ENCODE measurements around the gene WDHD1. TPM values are rescaled to one million over a fixed set of nuclear protein-coding genes. Genes with fewer than 3 reads are reported as not detected.

The WDHD1 gene
- total and polyA plus RNA-seq, 2 experiments from 2014 or later = 6.6 to 9.6 TPM

DNA sequence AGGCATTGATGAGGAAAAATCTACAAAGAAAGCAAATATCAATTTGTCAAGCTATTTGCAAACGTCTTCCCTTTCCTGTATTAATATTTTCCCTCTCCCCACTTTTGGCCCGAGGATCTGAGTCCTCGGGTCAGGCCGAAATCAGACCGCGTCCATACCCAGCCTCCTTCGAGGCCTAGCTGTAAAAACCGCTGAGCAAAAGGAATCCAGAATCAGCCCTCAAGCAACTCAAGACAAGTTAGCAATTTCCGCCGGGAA lies 24.2 kb upstream of the WDHD1 start:
- no peaks in the 10 kb centered on the region for H3K9me2 ChIP-seq (ENCODE audit: insufficient read depth)
- H3K27ac ChIP-seq = peak overlapping the region; percentile 97
- peak overlapping the region; percentile 81 for H3K4me2 ChIP-seq (ENCODE audit: unreplicated experiment)
- WGBS, 2 experiments (ENCODE audit: low coverage in 1 of 2, low lambda C conversion rate in 2 of 2, missing lambda C conversion rate in 2 of 2) = 1 to 4% methylated on average over 10 of the region's 10 CpGs
- no peaks in the 10 kb centered on the region for H3K27me3 ChIP-seq (replicated peaks; ENCODE audit: insufficient read depth)
- H3K9me3 ChIP-seq (ENCODE audit: low read depth) = no peaks in the 10 kb centered on the region
- in situ Hi-C loops (cut with MboI) = no loop called here
- TF ChIP-seq EZH2 (IDR thresholded peaks at IDR 0.05; ENCODE audit: insufficient read depth, poor library complexity, severe bottlenecking) = no peak
- no peak for TF ChIP-seq EZH2phosphoT487 (IDR thresholded peaks at IDR 0.05; ENCODE audit: insufficient read depth, low read depth)
- peak overlapping the region; percentile 81 for H2AFZ ChIP-seq
- no peak for DNase-seq
- H4K20me1 ChIP-seq (ENCODE audit: insufficient read depth) = peaks cover 10% of the 10 kb centered on the region
- H3F3A ChIP-seq (ENCODE audit: insufficient read depth) = peaks cover 30% of the 10 kb centered on the region
- H3K36me3 ChIP-seq (ENCODE audit: low read depth) = peaks cover 11% of the 10 kb centered on the region; the same call in 1 of the 2 replicates
- peak overlapping the region; percentile 99 for H3K9ac ChIP-seq
- H3K4me1 ChIP-seq (ENCODE audit: insufficient read depth) = peaks cover 18% of the 10 kb centered on the region
- peak overlapping the region; percentile 90 for H3K4me3 ChIP-seq
- H3K79me2 ChIP-seq (ENCODE audit: insufficient read depth) = peaks cover 41% of the 10 kb centered on the region

DNA sequence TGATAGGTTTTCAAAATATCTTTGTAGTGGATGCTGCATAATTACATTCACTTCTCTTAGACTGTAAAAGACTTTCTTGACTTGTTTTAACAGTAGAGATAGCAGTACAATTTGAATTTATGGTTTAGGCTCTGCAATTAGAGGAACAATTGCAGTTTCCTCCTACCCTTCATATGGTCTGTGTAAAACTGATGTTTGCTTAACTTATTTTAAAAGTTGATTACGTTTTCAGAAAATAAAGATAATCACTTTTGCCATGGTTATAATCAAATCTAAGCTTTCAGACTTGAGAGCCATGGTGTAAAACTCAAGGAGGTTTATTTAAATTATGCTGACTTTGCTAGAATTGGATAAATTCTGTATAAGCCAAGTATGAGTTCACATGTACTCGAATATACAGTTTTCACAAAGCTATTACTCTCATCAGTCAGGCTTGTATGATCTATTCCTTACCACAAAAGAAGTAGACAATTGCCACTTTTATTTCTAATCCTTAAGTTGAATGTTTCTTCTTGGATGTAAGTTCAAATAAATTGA lies 22.1 kb upstream of the WDHD1 start:
- H3K9ac ChIP-seq = no peak overlapping the region
- H3K79me2 ChIP-seq (ENCODE audit: insufficient read depth) = peaks cover 19% of the 10 kb centered on the region
- no peaks in the 10 kb centered on the region for H3K9me3 ChIP-seq (ENCODE audit: low read depth)
- H2AFZ ChIP-seq = no peak overlapping the region
- no peaks in the 10 kb centered on the region for H3K9me2 ChIP-seq (ENCODE audit: insufficient read depth)
- no peaks in the 10 kb centered on the region for H4K20me1 ChIP-seq (ENCODE audit: insufficient read depth)
- H3F3A ChIP-seq (ENCODE audit: insufficient read depth) = peaks cover 30% of the 10 kb centered on the region
- TF ChIP-seq EZH2phosphoT487 (IDR thresholded peaks at IDR 0.05; ENCODE audit: insufficient read depth, low read depth) (no peak), EZH2 (IDR thresholded peaks at IDR 0.05; ENCODE audit: insufficient read depth, poor library complexity, severe bottlenecking) (no peak)
- no peaks in the 10 kb centered on the region for H3K27me3 ChIP-seq (replicated peaks; ENCODE audit: insufficient read depth)
- peaks cover 12% of the 10 kb centered on the region for H3K4me1 ChIP-seq (ENCODE audit: insufficient read depth)
- H3K36me3 ChIP-seq (ENCODE audit: low read depth) = peaks cover 15% of the 10 kb centered on the region
- H3K4me3 ChIP-seq = no peak overlapping the region
- DNase-seq = no peak
- no peak overlapping the region for H3K4me2 ChIP-seq (ENCODE audit: unreplicated experiment)
- in situ Hi-C loops (cut with MboI) = no loop called here
- WGBS, 2 experiments (ENCODE audit: low coverage in 1 of 2, low lambda C conversion rate in 2 of 2, missing lambda C conversion rate in 2 of 2) = 92 to 94% methylated on average over 2 of the region's 2 CpGs
- H3K27ac ChIP-seq = no peak overlapping the region

DNA sequence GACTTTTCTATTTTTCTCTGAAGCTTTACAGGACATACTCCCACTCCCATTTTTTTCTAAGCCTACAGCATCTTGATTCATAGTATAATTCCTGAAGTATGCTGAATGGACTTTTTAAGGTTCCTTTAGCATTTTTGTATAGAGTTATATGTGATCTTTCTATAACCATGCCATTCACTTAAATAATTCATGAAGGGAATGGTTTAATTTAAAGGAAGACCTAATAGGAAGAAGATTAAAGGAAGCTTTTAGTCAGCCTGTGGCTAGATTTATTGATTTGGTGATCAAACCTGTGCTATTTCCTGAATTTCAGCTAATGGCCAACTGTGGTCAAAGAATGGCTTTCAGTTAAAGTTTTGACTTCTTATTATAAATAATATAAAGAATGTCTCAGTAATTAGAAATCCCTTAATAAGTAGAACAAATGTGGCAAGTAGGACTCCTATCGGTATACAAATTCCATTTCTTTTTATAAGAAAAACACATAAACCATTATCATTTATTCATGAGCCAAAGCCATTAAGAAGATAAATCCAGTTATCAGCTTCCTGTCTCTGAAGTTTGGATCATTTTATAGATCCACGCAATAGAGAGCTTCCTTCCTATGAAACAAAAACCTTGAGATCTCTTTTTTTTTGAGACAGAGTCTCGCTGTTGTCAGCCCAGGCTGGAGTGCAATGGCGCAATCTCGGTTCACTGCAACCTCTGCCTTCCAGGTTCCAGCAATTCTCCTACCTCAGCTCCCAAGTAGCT lies 20.6 kb upstream of the WDHD1 start:
- Histone ChIP-seq H3K4me2 (ENCODE audit: unreplicated experiment) (no peak overlapping the region), H2AFZ (no peak overlapping the region), H3K4me1 (ENCODE audit: insufficient read depth) (no peaks in the 10 kb centered on the region), H3K79me2 (ENCODE audit: insufficient read depth) (peaks cover 9% of the 10 kb centered on the region), H3K27me3 (replicated peaks; ENCODE audit: insufficient read depth) (no peaks in the 10 kb centered on the region), H3K4me3 (no peak overlapping the region), H3K9me3 (ENCODE audit: low read depth) (no peaks in the 10 kb centered on the region), H3K36me3 (ENCODE audit: low read depth) (peaks cover 26% of the 10 kb centered on the region; the same call in 1 of the 2 replicates), H3F3A (ENCODE audit: insufficient read depth) (peaks cover 21% of the 10 kb centered on the region), H4K20me1 (ENCODE audit: insufficient read depth) (no peaks in the 10 kb centered on the region), H3K9ac (no peak overlapping the region), H3K9me2 (ENCODE audit: insufficient read depth) (no peaks in the 10 kb centered on the region), H3K27ac (no peak overlapping the region)
- TF ChIP-seq EZH2phosphoT487 (IDR thresholded peaks at IDR 0.05; ENCODE audit: insufficient read depth, low read depth) = no peak
- no peak for DNase-seq
- WGBS, 2 experiments (ENCODE audit: low coverage in 1 of 2, low lambda C conversion rate in 2 of 2, missing lambda C conversion rate in 2 of 2) = 96 to 97% methylated on average over 5 of the region's 5 CpGs
- in situ Hi-C loops (cut with MboI) = no loop called here

DNA sequence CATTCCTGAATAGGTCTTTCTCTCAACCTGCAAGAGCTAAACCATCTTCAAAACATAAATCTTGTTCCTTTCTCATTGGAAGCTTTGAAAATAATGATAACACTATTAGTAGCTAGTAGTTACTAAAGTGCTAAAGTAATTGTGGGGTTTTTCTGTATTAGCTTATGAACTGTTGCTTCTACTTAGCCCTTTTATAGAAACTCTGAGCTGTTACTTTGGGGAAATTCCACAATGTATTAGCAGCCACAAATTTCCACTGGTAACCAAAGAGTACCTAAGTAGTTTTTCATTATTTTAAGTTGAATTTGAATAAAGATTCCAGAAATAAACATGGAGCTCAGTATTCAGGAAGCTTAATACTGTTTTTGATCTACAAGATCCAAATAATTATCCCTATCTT lies 18.2 kb upstream of the WDHD1 start:
- no peak for TF ChIP-seq EZH2 (IDR thresholded peaks at IDR 0.05; ENCODE audit: insufficient read depth, poor library complexity, severe bottlenecking)
- TF ChIP-seq EZH2phosphoT487 (IDR thresholded peaks at IDR 0.05; ENCODE audit: insufficient read depth, low read depth) = no peak
- Histone ChIP-seq H3K36me3 (ENCODE audit: low read depth) (peaks cover 28% of the 10 kb centered on the region; the same call in 1 of the 2 replicates), H3K27ac (no peak overlapping the region), H3K4me1 (ENCODE audit: insufficient read depth) (no peaks in the 10 kb centered on the region), H3K4me2 (ENCODE audit: unreplicated experiment) (no peak overlapping the region), H3K27me3 (replicated peaks; ENCODE audit: insufficient read depth) (no peaks in the 10 kb centered on the region), H3K9ac (no peak overlapping the region), H3F3A (ENCODE audit: insufficient read depth) (peaks cover 11% of the 10 kb centered on the region), H3K79me2 (ENCODE audit: insufficient read depth) (peaks cover 25% of the 10 kb centered on the region), H3K4me3 (no peak overlapping the region), H2AFZ (no peak overlapping the region), H3K9me2 (ENCODE audit: insufficient read depth) (no peaks in the 10 kb centered on the region), H4K20me1 (ENCODE audit: insufficient read depth) (no peaks in the 10 kb centered on the region), H3K9me3 (ENCODE audit: low read depth) (no peaks in the 10 kb centered on the region)
- in situ Hi-C loops (cut with MboI) = no loop called here
- DNase-seq = no peak

All from GM23248 (cell line).